ENCODE data around the gene LRMDA.

The LRMDA gene

GRCh38 chr10:75776738-75777504 is 345.5 kb downstream of the LRMDA start:
- no peak for DNase-seq (ENCODE audit: low read depth)

- no peak for DNase-seq (ENCODE audit: low read depth)
Observed at GRCh38 chr10:75778665-75779064, 347.2 kb downstream of the LRMDA start.

- no peak for DNase-seq (ENCODE audit: low read depth)
Observed at GRCh38 chr10:75779276-75779675, 347.9 kb downstream of the LRMDA start.

- no peak for DNase-seq (ENCODE audit: low read depth)
Observed at GRCh38 chr10:75782463-75783248, 351.2 kb downstream of the LRMDA start.

- DNase-seq (ENCODE audit: low read depth): no peak
Observed at GRCh38 chr10:75788394-75789205, 357.2 kb downstream of the LRMDA start.

- no peak for DNase-seq (ENCODE audit: low read depth)
Observed at GRCh38 chr10:75793848-75794247, 362.4 kb downstream of the LRMDA start.

GRCh38 chr10:75801121-75801520 is 369.7 kb downstream of the LRMDA start:
- DNase-seq (ENCODE audit: low read depth): no peak

GRCh38 chr10:75801661-75802060 is 370.2 kb downstream of the LRMDA start:
- DNase-seq (ENCODE audit: low read depth): no peak

- no peak for DNase-seq (ENCODE audit: low read depth)
Observed at GRCh38 chr10:75803121-75803520, 371.7 kb downstream of the LRMDA start.

- DNase-seq (ENCODE audit: low read depth): no peak
Observed at GRCh38 chr10:75803816-75804552, 372.6 kb downstream of the LRMDA start.

- no peak for DNase-seq (ENCODE audit: low read depth)
Observed at GRCh38 chr10:75806186-75806585, 374.8 kb downstream of the LRMDA start.

GRCh38 chr10:75807456-75807855 is 376.0 kb downstream of the LRMDA start:
- no peak for DNase-seq (ENCODE audit: low read depth)

- DNase-seq (ENCODE audit: low read depth): no peak
Observed at GRCh38 chr10:75809003-75809402, 377.6 kb downstream of the LRMDA start.

GRCh38 chr10:75814014-75814413 is 382.6 kb downstream of the LRMDA start:
- DNase-seq (ENCODE audit: low read depth): no peak

- DNase-seq (ENCODE audit: low read depth): no peak
Observed at GRCh38 chr10:75815066-75815465, 383.6 kb downstream of the LRMDA start.

GRCh38 chr10:75817198-75817597 is 385.8 kb downstream of the LRMDA start:
- no peak for DNase-seq (ENCODE audit: low read depth)

- no peak for DNase-seq (ENCODE audit: low read depth)
Observed at GRCh38 chr10:75818552-75818951, 387.1 kb downstream of the LRMDA start.

- DNase-seq (ENCODE audit: low read depth): no peak
Observed at GRCh38 chr10:75825235-75825634, 393.8 kb downstream of the LRMDA start.

- DNase-seq (ENCODE audit: low read depth): no peak
Observed at GRCh38 chr10:75825661-75826060, 394.2 kb downstream of the LRMDA start.

GRCh38 chr10:75826846-75827245 is 395.4 kb downstream of the LRMDA start:
- DNase-seq (ENCODE audit: low read depth): no peak

- no peak for DNase-seq (ENCODE audit: low read depth)
Observed at GRCh38 chr10:75827587-75828021, 396.2 kb downstream of the LRMDA start.

- DNase-seq (ENCODE audit: low read depth): no peak
Observed at GRCh38 chr10:75828413-75828812, 397.0 kb downstream of the LRMDA start.
